ENCODE measurements around the gene ZNF474. TPM values are rescaled to one million over a fixed set of nuclear protein-coding genes. Genes with fewer than 3 reads are reported as not detected.

ZNF474 gene
- total and polyA plus RNA-seq, 2 of the 4 experiments (the other 2 are of a cell fraction): 0.24 to 0.54 TPM

DNA sequence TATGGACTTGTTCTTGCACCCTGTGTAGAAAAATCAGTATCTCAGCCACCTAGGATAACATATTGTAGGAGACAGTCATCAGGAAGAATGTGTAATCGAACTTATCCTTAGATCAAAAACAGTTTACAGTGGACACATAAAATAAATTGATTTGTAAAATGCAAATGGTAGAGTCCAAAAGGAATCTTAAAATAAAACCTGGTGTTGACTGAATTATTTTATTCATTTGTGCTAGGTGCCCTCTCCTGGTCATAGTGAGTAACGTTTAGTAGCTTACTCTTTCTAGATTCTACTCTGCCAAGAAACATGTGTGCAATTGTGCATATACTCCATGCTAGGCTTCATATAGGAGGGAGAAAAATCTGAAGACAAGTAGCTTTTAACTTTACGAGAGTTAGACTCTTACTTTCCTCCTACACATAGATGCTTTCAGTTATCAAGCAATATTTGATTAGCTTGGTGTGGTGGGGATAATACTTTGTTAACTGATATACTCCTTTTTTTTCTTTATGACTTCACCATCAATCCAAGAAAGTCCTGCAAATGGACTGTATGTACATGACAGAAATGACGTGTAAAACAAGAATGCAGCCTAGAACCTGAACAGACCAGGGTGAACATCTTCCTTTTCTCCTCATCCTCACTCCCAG lies 27.6 kb upstream of the ZNF474 start:
- H3K36me3 ChIP-seq (ENCODE audit: control insufficient read depth, insufficient read depth, low read length): no peaks in the 10 kb centered on the region
- no peaks in the 10 kb centered on the region for H3K9me3 ChIP-seq (ENCODE audit: control insufficient read depth, insufficient read depth, low read length)
- no CpG with 5 or more reads among the region's 4 CpGs for WGBS, 2 experiments (ENCODE audit: extremely low coverage in 2 of 2, insufficient read length in 1 of 2)
- no peak overlapping the region for H3K4me3 ChIP-seq (ENCODE audit: insufficient read depth, low read depth, low read length)
- H4K5ac ChIP-seq (ENCODE audit: low read depth, low read length): peak overlapping the region; percentile 71; the same call in 1 of the 2 replicates
- no peak overlapping the region; the same call in 1 of the 2 replicates for H3K9ac ChIP-seq (ENCODE audit: low read depth, low read length)
- intact Hi-C loops (cut with micrococcal nuclease): loop anchor here (1.0 to 5.0 kb wide), 3 partner anchors 24 to 316 kb away; no protein-coding TSS in a partner anchor
- peak overlapping the region in 1 of 2 experiments; percentile 30; a peak in 1 of 4 replicates for H4K8ac ChIP-seq (ENCODE audit: low read depth in 2 of 2, low read length in 2 of 2)
- peaks cover 5% of the 10 kb centered on the region for H3K4me1 ChIP-seq (ENCODE audit: control insufficient read depth, insufficient read depth, low read length)
- no peak overlapping the region for H3K27ac ChIP-seq (ENCODE audit: insufficient read depth, low read length)
- peak overlapping the region; percentile 50; the same call in 1 of the 2 replicates for H2BK20ac ChIP-seq (ENCODE audit: low read depth, low read length)
- no peak overlapping the region; the same call in 2 of the 3 replicates for H2BK15ac ChIP-seq (ENCODE audit: low read depth, low read length)
- dilution Hi-C loops (cut with HindIII; ENCODE audit: low sequenced_read_pairs, unreplicated experiment): no loop called here
- peak overlapping the region; percentile 66 for H2BK120ac ChIP-seq (ENCODE audit: low read depth, low read length)
- H3K18ac ChIP-seq (ENCODE audit: low read depth, low read length): no peak overlapping the region; the same call in 1 of the 2 replicates
- no peak overlapping the region for H2AK9ac ChIP-seq (replicated peaks; ENCODE audit: low read depth, low read length, poor library complexity)
- 0 out of 2 replicates have a peak overlapping the region, but pooled peaks have one; percentile 60 for H3K23ac ChIP-seq (ENCODE audit: low read depth, low read length)
- H3K14ac ChIP-seq (replicated peaks; ENCODE audit: low read depth, low read length): no peak overlapping the region
- no peak overlapping the region; the same call in 1 of the 2 replicates for H2AK5ac ChIP-seq (ENCODE audit: low read depth, low read length)
- CTCF ChIA-PET: interaction anchor here (0.6 to 2.5 kb wide), 11 partner anchors 8 to 133 kb away, joined by 3 to 14 read pairs (median 3); no protein-coding TSS in a partner anchor
- no peak for TF ChIP-seq MAFK (IDR thresholded peaks at IDR 0.05; ENCODE audit: low read depth, low read length)
- TF ChIP-seq MXI1 (IDR thresholded peaks at IDR 0.05; ENCODE audit: borderline replicate concordance, low read depth, low read length): no peak
- TF ChIP-seq RAD21 (IDR thresholded peaks at IDR 0.05; ENCODE audit: low read length): peak; percentile 74
- TF ChIP-seq BHLHE40 (IDR thresholded peaks at IDR 0.05; ENCODE audit: low read depth, low read length): no peak
- TF ChIP-seq SMC3 (IDR thresholded peaks at IDR 0.05; ENCODE audit: low read depth, low read length): peak; percentile 85
- no peak for TF ChIP-seq CHD1 (IDR thresholded peaks at IDR 0.05; ENCODE audit: low read depth, low read length)
- TF ChIP-seq, protein P1, sequence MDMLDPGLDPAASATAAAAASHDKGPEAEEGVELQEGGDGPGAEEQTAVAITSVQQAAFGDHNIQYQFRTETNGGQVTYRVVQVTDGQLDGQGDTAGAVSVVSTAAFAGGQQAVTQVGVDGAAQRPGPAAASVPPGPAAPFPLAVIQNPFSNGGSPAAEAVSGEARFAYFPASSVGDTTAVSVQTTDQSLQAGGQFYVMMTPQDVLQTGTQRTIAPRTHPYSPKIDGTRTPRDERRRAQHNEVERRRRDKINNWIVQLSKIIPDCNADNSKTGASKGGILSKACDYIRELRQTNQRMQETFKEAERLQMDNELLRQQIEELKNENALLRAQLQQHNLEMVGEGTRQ (IDR thresholded peaks at IDR 0.05; ENCODE audit: low read depth, low read length): no peak
- TF ChIP-seq NFE2L2 (IDR thresholded peaks at IDR 0.05; ENCODE audit: low read depth, low read length): no peak
- TF ChIP-seq, protein P2, sequence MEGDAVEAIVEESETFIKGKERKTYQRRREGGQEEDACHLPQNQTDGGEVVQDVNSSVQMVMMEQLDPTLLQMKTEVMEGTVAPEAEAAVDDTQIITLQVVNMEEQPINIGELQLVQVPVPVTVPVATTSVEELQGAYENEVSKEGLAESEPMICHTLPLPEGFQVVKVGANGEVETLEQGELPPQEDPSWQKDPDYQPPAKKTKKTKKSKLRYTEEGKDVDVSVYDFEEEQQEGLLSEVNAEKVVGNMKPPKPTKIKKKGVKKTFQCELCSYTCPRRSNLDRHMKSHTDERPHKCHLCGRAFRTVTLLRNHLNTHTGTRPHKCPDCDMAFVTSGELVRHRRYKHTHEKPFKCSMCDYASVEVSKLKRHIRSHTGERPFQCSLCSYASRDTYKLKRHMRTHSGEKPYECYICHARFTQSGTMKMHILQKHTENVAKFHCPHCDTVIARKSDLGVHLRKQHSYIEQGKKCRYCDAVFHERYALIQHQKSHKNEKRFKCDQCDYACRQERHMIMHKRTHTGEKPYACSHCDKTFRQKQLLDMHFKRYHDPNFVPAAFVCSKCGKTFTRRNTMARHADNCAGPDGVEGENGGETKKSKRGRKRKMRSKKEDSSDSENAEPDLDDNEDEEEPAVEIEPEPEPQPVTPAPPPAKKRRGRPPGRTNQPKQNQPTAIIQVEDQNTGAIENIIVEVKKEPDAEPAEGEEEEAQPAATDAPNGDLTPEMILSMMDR (conservative IDR thresholded peaks at IDR 0.05; ENCODE audit: low read depth, low read length): peak; percentile 72
- TF ChIP-seq RCOR1 (IDR thresholded peaks at IDR 0.05; ENCODE audit: insufficient replicate concordance, low read length): no peak
- POLR2A ChIA-PET (ENCODE audit: unreplicated experiment): interaction anchor here (0.6 kb wide), 1 partner anchor 8 kb away, joined by 3 read pairs; no protein-coding TSS in a partner anchor
- DNase-seq (peak; percentile 79), ATAC-seq (ENCODE audit: low read depth) (peak; percentile 79)
- H2AFZ ChIP-seq (replicated peaks; ENCODE audit: low read length, poor library complexity): no peak overlapping the region
- no peaks in the 10 kb centered on the region for H3K27me3 ChIP-seq (ENCODE audit: control insufficient read depth, insufficient read depth, low read length)
- H4K20me1 ChIP-seq (ENCODE audit: insufficient read depth, low read length): no peaks in the 10 kb centered on the region
- no TSS peak for BruUV-seq (replicated peaks)
- peaks cover 0 to 3% of the 10 kb centered on the region in 2 experiments; a peak in 1 of 4 replicates for H3K79me1 ChIP-seq (ENCODE audit: low read depth in 1 of 2, low read length in 2 of 2)
- no peak overlapping the region; the same call in 1 of the 2 replicates for H3K4ac ChIP-seq (ENCODE audit: low read depth, low read length)
- H2BK5ac ChIP-seq (ENCODE audit: low read depth, low read length, poor library complexity, severe bottlenecking): no peak overlapping the region
- H3K9me1 ChIP-seq (ENCODE audit: insufficient read depth, low read length): 0 out of 2 replicates have a peak, but pooled peaks cover 4% of the 10 kb centered on the region
- no peak overlapping the region for H3K56ac ChIP-seq (ENCODE audit: extremely low read depth, insufficient read depth, low read length)
- 0 out of 2 replicates have a peak overlapping the region, but pooled peaks have one; percentile 26 for H4K91ac ChIP-seq (ENCODE audit: insufficient read depth, low read depth, low read length)
- H3K4me2 ChIP-seq (ENCODE audit: low read depth, low read length): peak overlapping the region; percentile 58; the same call in 1 of the 2 replicates
- in situ Hi-C loops (cut with MboI; ENCODE audit: low sequenced_read_pairs): loop anchor here (5.0 kb wide), 1 partner anchor 134 kb away; no protein-coding TSS in a partner anchor
